MM.1S (cell line): Measurements from ENCODE around the gene MORF4L2.

Experiments
- DNase-seq: peaks from one replicate; pipeline ENCODE4 v3.0.0-alpha.2; 2015
- H2AFZ ChIP-seq: fragments of 300-600 bp; sonication (generic); 2 replicates; pipeline ENCODE4 v1.6.0; 2016; ENCODE audit warnings: antibody characterized with exemption, low read length
- H3F3A ChIP-seq: fragments of 300-600 bp; sonication (generic); 2 replicates; pipeline ENCODE4 v1.6.1; 2016; ENCODE audit warnings: mild to moderate bottlenecking, antibody characterized with exemption, low read length, moderate library complexity, mixed read lengths; ENCODE audit not compliant: insufficient read depth
- H3K27ac ChIP-seq: fragments of 300-600 bp; sonication (generic); 2 replicates; pipeline ENCODE4 v1.5.1; 2016; ENCODE audit warnings: mild to moderate bottlenecking, low read length
- H3K27me3 ChIP-seq: fragments of 300-600 bp; sonication (generic); replicated peaks from 2 replicates; pipeline ENCODE4 v1.6.0; 2016; ENCODE audit warnings: low read length; ENCODE audit not compliant: insufficient read depth
- H3K36me3 ChIP-seq: fragments of 300-600 bp; sonication (generic); replicated peaks from 2 replicates; pipeline ENCODE4 v1.6.1; 2016; ENCODE audit warnings: mild to moderate bottlenecking, low read length, mixed read lengths; ENCODE audit not compliant: insufficient read depth
- H3K4me1 ChIP-seq: fragments of 300-600 bp; sonication (generic); 2 replicates; pipeline ENCODE4 v1.6.1; 2016; ENCODE audit warnings: low read length, mixed read lengths
- H3K4me2 ChIP-seq: fragments of 300-600 bp; sonication (generic); 2 replicates; pipeline ENCODE4 v1.6.0; 2016; ENCODE audit warnings: low read depth, low read length
- H3K4me3 ChIP-seq: fragments of 300-600 bp; sonication (generic); 2 replicates; pipeline ENCODE4 v1.5.1; 2016; ENCODE audit warnings: low read length, mixed read lengths
- H3K79me2 ChIP-seq: fragments of 300-600 bp; sonication (generic); 2 replicates; pipeline ENCODE4 v1.6.1; 2016; ENCODE audit warnings: mixed run types, low read length, mixed read lengths
- H3K9ac ChIP-seq: fragments of 300-600 bp; sonication (generic); 2 replicates; pipeline ENCODE4 v1.6.1; 2016; ENCODE audit warnings: low read length, mixed read lengths
- H3K9me2 ChIP-seq: fragments of 300-600 bp; sonication (generic); replicated peaks from 2 replicates; pipeline ENCODE4 v1.6.1; 2016; ENCODE audit warnings: mild to moderate bottlenecking, low read length, mixed read lengths; ENCODE audit not compliant: insufficient read depth
- H3K9me3 ChIP-seq: fragments of 300-600 bp; sonication (generic); replicated peaks from 2 replicates; pipeline ENCODE4 v1.6.1; 2016; ENCODE audit warnings: mild to moderate bottlenecking, low read length, mixed read lengths; ENCODE audit not compliant: insufficient read depth
- H4K20me1 ChIP-seq: fragments of 300-600 bp; sonication (generic); 2 replicates; pipeline ENCODE4 v1.6.1; 2016; ENCODE audit warnings: mild to moderate bottlenecking, low read length, moderate library complexity, mixed read lengths; ENCODE audit not compliant: insufficient read depth
- EZH2 ChIP-seq: fragments of 300-600 bp; sonication (generic); optimal IDR thresholded peaks from 2 replicates; pipeline ENCODE3; 2017; ENCODE audit warnings: low read depth, mild to moderate bottlenecking, antibody characterized with exemption, low read length, mixed read lengths
- EZH2phosphoT487 ChIP-seq: fragments of 300-600 bp; sonication (generic); IDR thresholded peaks from 2 replicates; pipeline ENCODE4 v1.6.1; 2018; ENCODE audit warnings: antibody characterized with exemption, low read length
- TF ChIP-seq, protein P1 (sequence below): fragments of 300-600 bp; sonication (generic); IDR thresholded peaks from 2 replicates; pipeline ENCODE4 v1.5.1; 2016; ENCODE audit warnings: antibody characterized with exemption, low read length, mixed read lengths

The MORF4L2 gene

DNA sequence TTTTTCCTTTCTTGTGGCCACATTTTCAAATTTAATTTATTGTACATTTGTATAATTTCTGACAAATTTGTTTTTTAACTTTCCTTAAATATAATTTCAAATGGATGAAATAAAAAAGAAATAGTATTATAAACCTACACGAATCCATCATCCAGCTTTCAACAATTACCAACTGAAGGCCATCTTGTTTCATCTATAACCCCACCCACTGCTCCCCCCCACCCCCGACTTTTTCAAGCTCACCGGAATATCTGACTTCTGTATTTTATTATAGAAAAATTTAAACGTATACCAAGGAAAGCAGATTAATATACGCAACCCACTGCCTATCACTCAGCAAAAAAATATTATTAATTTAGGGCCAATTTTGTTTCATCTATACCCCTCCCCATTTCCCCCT, 1.1 kb downstream of the MORF4L2 start:
- H3K27ac ChIP-seq: peak overlapping the region; percentile 98; the same call in 1 of the 2 replicates
- H3K4me3 ChIP-seq: peak overlapping the region; percentile 74
- peaks cover 9% of the 10 kb centered on the region; the same call in 1 of the 2 replicates for H3F3A ChIP-seq
- TF ChIP-seq EZH2phosphoT487 (no peak), EZH2 (no peak)
- TF ChIP-seq, protein P1, sequence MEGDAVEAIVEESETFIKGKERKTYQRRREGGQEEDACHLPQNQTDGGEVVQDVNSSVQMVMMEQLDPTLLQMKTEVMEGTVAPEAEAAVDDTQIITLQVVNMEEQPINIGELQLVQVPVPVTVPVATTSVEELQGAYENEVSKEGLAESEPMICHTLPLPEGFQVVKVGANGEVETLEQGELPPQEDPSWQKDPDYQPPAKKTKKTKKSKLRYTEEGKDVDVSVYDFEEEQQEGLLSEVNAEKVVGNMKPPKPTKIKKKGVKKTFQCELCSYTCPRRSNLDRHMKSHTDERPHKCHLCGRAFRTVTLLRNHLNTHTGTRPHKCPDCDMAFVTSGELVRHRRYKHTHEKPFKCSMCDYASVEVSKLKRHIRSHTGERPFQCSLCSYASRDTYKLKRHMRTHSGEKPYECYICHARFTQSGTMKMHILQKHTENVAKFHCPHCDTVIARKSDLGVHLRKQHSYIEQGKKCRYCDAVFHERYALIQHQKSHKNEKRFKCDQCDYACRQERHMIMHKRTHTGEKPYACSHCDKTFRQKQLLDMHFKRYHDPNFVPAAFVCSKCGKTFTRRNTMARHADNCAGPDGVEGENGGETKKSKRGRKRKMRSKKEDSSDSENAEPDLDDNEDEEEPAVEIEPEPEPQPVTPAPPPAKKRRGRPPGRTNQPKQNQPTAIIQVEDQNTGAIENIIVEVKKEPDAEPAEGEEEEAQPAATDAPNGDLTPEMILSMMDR: no peak
- H3K9me2 ChIP-seq: no peaks in the 10 kb centered on the region
- H4K20me1 ChIP-seq: no peaks in the 10 kb centered on the region
- H3K4me2 ChIP-seq: peak overlapping the region; percentile 54
- DNase-seq: no peak
- peaks cover 8% of the 10 kb centered on the region; the same call in 1 of the 2 replicates for H3K36me3 ChIP-seq
- H3K9ac ChIP-seq: peak overlapping the region; percentile 90
- H3K79me2 ChIP-seq: peaks cover 34% of the 10 kb centered on the region
- H3K9me3 ChIP-seq: no peaks in the 10 kb centered on the region
- H2AFZ ChIP-seq: no peak overlapping the region
- H3K27me3 ChIP-seq: no peaks in the 10 kb centered on the region
- peaks cover 10% of the 10 kb centered on the region; the same call in 1 of the 2 replicates for H3K4me1 ChIP-seq

DNA sequence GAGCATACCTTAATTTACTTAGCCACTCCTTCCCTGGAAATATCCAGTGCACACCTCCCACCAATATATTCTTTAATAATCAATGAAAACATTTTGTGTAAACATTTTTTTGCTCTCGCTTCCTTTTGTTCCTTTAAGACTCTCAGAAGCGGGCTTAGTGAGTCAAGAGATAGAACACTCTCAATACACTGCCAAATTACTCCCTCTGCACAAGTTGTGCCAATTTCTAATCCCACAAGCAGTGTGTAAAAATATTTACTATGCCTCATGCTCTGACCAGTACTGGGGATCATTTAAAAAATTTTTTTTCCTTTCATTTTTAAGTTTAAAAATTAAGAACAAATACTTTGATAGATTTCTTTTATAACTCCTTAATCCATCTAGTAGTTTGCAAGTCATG, 5.1 kb downstream of the MORF4L2 start:
- Histone ChIP-seq H3K9ac (no peak overlapping the region), H3F3A (peaks cover 3% of the 10 kb centered on the region; the same call in 1 of the 2 replicates), H3K4me2 (no peak overlapping the region), H3K27me3 (no peaks in the 10 kb centered on the region), H3K4me1 (peaks cover 3% of the 10 kb centered on the region; the same call in 1 of the 2 replicates), H4K20me1 (no peaks in the 10 kb centered on the region), H3K27ac (no peak overlapping the region), H3K79me2 (peaks cover 34% of the 10 kb centered on the region), H2AFZ (no peak overlapping the region), H3K9me3 (no peaks in the 10 kb centered on the region), H3K4me3 (no peak overlapping the region), H3K9me2 (no peaks in the 10 kb centered on the region), H3K36me3 (peaks cover 8% of the 10 kb centered on the region; the same call in 1 of the 2 replicates)
- TF ChIP-seq, protein P1: no peak
- TF ChIP-seq EZH2 (no peak), EZH2phosphoT487 (no peak)
- no peak for DNase-seq

DNA sequence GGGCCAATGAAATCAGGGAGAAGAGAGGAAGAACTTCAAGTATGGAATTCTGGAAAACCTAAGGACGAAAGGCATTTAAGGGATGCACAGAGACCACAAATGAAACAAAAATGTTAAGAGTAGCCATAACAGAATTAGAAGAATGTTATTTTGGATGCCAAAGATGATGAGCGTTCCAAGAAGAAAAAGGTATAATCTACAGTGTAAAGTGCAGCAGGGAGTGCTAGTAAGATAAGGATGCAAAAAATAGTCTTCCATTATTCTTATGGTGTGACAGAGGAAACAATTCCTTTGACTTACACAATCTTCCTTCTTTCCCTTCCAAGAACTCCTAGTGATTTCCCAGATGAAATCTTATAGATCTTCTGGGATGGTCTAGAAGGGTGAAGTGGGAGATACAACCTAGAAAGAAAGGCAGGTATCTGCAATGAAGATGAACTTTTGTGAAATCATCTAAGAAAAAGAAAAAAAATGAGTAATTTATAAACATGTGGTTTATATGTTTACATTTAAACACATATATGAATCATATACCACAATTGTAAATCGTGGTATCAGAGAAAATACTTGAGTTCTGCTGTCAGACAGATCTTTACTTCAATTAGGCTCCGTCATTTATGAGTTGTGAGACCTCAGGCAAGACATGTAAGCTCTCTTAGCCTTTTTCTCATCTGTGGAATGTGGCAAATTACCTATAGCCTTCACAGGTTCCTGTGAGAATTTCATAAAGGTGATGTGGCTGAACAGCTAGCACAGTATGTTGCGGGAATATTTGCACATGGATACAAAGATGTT, 8.1 kb downstream of the MORF4L2 start:
- Histone ChIP-seq H3K36me3 (peaks cover 5% of the 10 kb centered on the region; the same call in 1 of the 2 replicates), H3K4me1 (no peaks in the 10 kb centered on the region), H3K4me2 (no peak overlapping the region), H3K9me3 (no peaks in the 10 kb centered on the region), H2AFZ (no peak overlapping the region), H3K9ac (no peak overlapping the region), H3K4me3 (no peak overlapping the region), H4K20me1 (no peaks in the 10 kb centered on the region), H3F3A (0 out of 2 replicates have a peak, but pooled peaks cover 9% of the 10 kb centered on the region), H3K27ac (no peak overlapping the region), H3K79me2 (peaks cover 6% of the 10 kb centered on the region), H3K9me2 (no peaks in the 10 kb centered on the region), H3K27me3 (no peaks in the 10 kb centered on the region)
- DNase-seq: no peak
- TF ChIP-seq, protein P1: no peak
- TF ChIP-seq EZH2: no peak
- TF ChIP-seq EZH2phosphoT487: no peak
